Thoracic aorta (tissue), 2 donors: Measurements from ENCODE around the gene NKD1. TPM values are rescaled to one million over a fixed set of nuclear protein-coding genes. Genes with fewer than 3 reads are reported as not detected.

Experiments used
- ATAC-seq: fragments of 150-250 bp; one replicate; pipeline ENCODE4 v1.8.0; 2017; ENCODE audit warnings: low read depth; ENCODE audit not compliant: insufficient number of reproducible peaks, low FRiP score
- DNase-seq: peaks from one replicate; pipeline ENCODE4 v3.0.0-alpha.2; 2020; ENCODE audit warnings: low spot score
- H3K27ac ChIP-seq, 2 donors: fragments of 200-600 bp; sonication (generic); 1 replicate in 1 of 2; 2 replicates in 1 of 2; pipeline ENCODE4 v1.5.1; 2016; ENCODE audit warnings: mild to moderate bottlenecking in 2 of 2, moderate library complexity in 2 of 2
- H3K27me3 ChIP-seq: fragments of 200-600 bp; sonication (generic); replicated peaks from 2 replicates; pipeline ENCODE4 v1.6.0; 2016; ENCODE audit warnings: mild to moderate bottlenecking; ENCODE audit not compliant: insufficient read depth
- H3K36me3 ChIP-seq: fragments of 200-600 bp; sonication (generic); one replicate; pipeline ENCODE4 v1.5.1; 2016
- H3K4me1 ChIP-seq, 2 donors: fragments of 200-600 bp; sonication (generic); 1 replicate in 1 of 2; 2 replicates in 1 of 2; pipeline versions ENCODE4 v1.5.1 to v1.6.0; 2016; ENCODE audit warnings: low read depth in 2 of 2, mild to moderate bottlenecking in 1 of 2; ENCODE audit not compliant: control insufficient read depth in 1 of 2
- H3K4me3 ChIP-seq: fragments of 200-600 bp; sonication (generic); 2 replicates; pipeline ENCODE4 v1.5.1; 2016; ENCODE audit warnings: mild to moderate bottlenecking
- H3K9me3 ChIP-seq: fragments of 200-600 bp; sonication (generic); 2 replicates; pipeline ENCODE4 v1.5.1; 2016
- total RNA-seq, 2 donors: library from RNA; depleted of rRNA; stranded (reverse); fragments of >200 nt; gene quantifications; one replicate each; pipeline versions ENCODE4 v1.1.0 to v1.2.3, GENCODE V29; 2016
- TF ChIP-seq, protein P1 (sequence below): fragments of 200-600 bp; sonication (generic); IDR thresholded peaks from one replicate; pipeline ENCODE4 v1.5.1; 2019; ENCODE audit warnings: antibody characterized with exemption

Gene NKD1
- total RNA-seq, 2 donors from 2014 or later, result 30.2 to 41.7 TPM

DNA sequence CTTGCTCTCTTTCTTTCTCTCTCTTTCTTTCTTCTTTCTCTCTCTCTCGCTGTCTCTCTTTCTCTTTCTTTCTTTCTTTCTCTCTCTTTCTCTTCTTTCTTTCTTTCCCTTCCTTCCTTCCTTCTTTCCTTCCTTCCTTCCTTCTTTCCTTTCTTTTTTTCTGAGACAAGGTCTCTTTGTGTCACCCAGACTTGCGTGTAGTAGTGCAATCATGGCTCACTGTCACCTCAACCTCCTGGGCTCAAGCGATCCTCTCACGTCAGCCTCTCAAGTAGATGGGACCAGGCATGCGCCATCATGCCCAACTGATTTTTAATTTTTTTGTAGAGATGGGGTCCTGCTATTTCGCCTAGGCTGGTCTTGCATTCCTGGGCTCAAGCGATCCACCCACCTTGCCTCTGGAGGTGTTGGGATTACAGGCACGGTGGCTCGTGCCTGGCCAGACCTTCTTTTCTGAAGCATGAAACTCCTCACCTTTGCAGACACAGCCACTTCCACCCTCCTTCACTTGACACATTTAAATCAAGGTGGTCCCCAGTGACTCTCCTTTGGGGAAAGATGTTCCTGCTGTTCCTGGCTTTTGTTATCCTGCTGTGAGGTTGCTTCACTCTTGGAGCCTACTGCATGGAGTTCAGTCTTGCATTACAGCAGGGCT is 26.8 kb upstream of the NKD1 start:
- no peaks in the 10 kb centered on the region for H3K36me3 ChIP-seq
- no peak for ATAC-seq
- peaks cover 7% of the 10 kb centered on the region for H3K9me3 ChIP-seq
- H3K27ac ChIP-seq, result no peak overlapping the region
- DNase-seq, result no peak
- H3K4me1 ChIP-seq, result no peaks in the 10 kb centered on the region
- no peak overlapping the region for H3K4me3 ChIP-seq
- TF ChIP-seq, protein P1, sequence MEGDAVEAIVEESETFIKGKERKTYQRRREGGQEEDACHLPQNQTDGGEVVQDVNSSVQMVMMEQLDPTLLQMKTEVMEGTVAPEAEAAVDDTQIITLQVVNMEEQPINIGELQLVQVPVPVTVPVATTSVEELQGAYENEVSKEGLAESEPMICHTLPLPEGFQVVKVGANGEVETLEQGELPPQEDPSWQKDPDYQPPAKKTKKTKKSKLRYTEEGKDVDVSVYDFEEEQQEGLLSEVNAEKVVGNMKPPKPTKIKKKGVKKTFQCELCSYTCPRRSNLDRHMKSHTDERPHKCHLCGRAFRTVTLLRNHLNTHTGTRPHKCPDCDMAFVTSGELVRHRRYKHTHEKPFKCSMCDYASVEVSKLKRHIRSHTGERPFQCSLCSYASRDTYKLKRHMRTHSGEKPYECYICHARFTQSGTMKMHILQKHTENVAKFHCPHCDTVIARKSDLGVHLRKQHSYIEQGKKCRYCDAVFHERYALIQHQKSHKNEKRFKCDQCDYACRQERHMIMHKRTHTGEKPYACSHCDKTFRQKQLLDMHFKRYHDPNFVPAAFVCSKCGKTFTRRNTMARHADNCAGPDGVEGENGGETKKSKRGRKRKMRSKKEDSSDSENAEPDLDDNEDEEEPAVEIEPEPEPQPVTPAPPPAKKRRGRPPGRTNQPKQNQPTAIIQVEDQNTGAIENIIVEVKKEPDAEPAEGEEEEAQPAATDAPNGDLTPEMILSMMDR, result no peak
- no peaks in the 10 kb centered on the region for H3K27me3 ChIP-seq

DNA sequence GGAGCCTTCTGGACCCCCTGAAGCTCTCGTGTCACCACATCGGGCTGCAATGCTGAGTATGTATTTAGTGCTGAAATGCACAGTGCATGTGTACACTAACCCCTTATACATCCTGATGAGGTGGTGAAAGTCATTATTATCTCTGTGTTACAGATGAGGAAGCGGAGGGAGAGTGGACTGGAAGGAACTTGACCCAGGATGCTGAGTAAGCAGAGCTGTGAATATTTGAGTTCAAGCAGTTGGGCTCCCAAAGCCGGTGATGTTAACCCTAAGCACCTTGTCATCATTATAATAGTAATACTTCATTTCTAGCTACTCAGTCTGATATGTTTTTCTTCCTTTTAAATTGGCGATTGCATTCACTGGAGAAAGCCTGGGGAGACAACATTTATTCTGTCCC is 25.9 kb upstream of the NKD1 start:
- Histone ChIP-seq H3K9me3 (no peaks in the 10 kb centered on the region), H3K36me3 (no peaks in the 10 kb centered on the region), H3K4me1 (no peaks in the 10 kb centered on the region), H3K27ac (no peak overlapping the region), H3K4me3 (no peak overlapping the region), H3K27me3 (no peaks in the 10 kb centered on the region)
- no peak for DNase-seq
- no peak for ATAC-seq
- TF ChIP-seq, protein P1, result no peak

DNA sequence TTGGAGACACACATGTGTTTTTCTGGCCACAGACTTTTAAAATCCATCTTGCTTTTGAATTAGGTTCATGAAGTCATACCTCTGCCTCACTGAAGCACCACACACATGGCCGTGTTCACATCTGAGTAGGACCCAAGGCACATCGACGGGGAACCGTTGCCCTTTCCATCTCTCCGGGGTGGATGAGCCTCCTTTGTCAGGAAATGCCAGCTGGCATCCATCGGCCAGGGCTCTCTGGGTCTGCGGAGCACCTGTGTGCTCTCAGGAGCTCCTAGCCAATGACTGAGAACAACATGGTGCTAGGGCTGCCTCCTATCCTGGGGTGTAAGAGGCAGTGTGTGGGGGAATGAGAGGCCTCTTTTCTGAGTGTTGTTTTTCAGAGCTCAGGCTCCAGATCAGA is 24.5 kb upstream of the NKD1 start:
- no peak overlapping the region for H3K27ac ChIP-seq
- H3K36me3 ChIP-seq, result no peaks in the 10 kb centered on the region
- H3K9me3 ChIP-seq, result no peaks in the 10 kb centered on the region
- ATAC-seq (no peak), DNase-seq (no peak)
- H3K4me1 ChIP-seq, result no peaks in the 10 kb centered on the region
- no peak overlapping the region for H3K4me3 ChIP-seq
- TF ChIP-seq, protein P1, result no peak
- no peaks in the 10 kb centered on the region for H3K27me3 ChIP-seq

DNA sequence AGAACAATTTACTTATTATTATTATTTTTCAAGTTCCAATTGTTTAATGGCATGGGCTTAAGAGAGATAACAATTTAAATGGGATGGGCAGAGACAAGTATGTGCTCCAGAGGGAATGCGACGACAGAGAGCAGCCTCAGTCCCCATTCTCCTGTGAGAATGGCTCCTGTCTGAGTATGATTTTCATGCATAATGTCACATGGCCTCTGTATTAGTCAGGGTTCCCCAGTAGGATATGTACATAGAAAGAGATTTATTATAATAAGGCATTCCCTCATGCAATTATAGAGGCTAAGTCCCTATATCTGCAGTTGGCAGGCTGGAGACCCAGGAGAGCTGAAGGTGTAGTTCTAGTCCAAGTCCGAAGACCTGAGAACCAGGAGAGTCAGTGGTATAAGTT is 22.9 kb upstream of the NKD1 start:
- DNase-seq (no peak), ATAC-seq (no peak)
- TF ChIP-seq, protein P1, result no peak
- Histone ChIP-seq H3K27ac (no peak overlapping the region), H3K9me3 (peaks cover 14% of the 10 kb centered on the region), H3K4me1 (no peaks in the 10 kb centered on the region), H3K4me3 (no peak overlapping the region), H3K27me3 (no peaks in the 10 kb centered on the region), H3K36me3 (no peaks in the 10 kb centered on the region)

DNA sequence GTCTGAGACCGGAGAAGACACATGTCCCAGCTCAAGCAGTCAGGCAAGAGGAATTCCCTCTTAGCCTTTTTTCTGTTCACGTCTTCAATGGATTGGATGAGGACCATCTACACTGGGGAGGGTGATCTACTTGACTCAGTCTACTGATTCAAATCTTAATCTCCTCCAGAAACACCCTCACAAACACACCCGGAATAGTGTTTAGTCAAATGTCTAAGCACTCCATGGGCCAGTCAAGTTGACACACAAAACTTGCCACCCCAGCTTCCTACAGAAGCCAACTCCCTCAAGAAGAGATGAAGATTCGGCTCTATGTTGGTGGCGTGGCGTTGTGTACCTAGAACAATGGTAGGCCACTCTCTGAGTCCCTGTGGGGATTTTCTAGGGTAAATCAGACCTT is 22.5 kb upstream of the NKD1 start:
- no peak overlapping the region for H3K4me3 ChIP-seq
- TF ChIP-seq, protein P1, result no peak
- H3K9me3 ChIP-seq, result peaks cover 14% of the 10 kb centered on the region
- no peak overlapping the region for H3K27ac ChIP-seq
- H3K27me3 ChIP-seq, result no peaks in the 10 kb centered on the region
- no peaks in the 10 kb centered on the region for H3K36me3 ChIP-seq
- ATAC-seq, result no peak
- no peaks in the 10 kb centered on the region for H3K4me1 ChIP-seq
- DNase-seq, result no peak
